ENCODE data around the gene PARD3. TPM values are rescaled to one million over a fixed set of nuclear protein-coding genes. Genes with fewer than 3 reads are reported as not detected.

PARD3 gene
- polyA plus RNA-seq, 5 donors = 38.0 to 53.5 (median 46.6) TPM

- DNase-seq = no peak
These were observed 707.2 kb downstream of the PARD3 start for GRCh38 chr10:34107626-34108516.

GRCh38 chr10:34106356-34106885, 708.7 kb downstream of the PARD3 start:
- DNase-seq = no peak

- DNase-seq = peak; percentile 69 to 70
These were observed 710.1 kb downstream of the PARD3 start for GRCh38 chr10:34104829-34105572.

GRCh38 chr10:34102893-34103506, 712.1 kb downstream of the PARD3 start:
- DNase-seq = peak; percentile 75 to 85

GRCh38 chr10:34102237-34102673, 712.8 kb downstream of the PARD3 start:
- DNase-seq = peak; percentile 63 to 64

GRCh38 chr10:34101001-34101400, 714.1 kb downstream of the PARD3 start:
- DNase-seq = no peak

GRCh38 chr10:34098821-34099567, 716.1 kb downstream of the PARD3 start:
- DNase-seq = peak in 1 of 2 donors; percentile 58

GRCh38 chr10:34097682-34098081, 717.4 kb downstream of the PARD3 start:
- DNase-seq = no peak

GRCh38 chr10:34094961-34095360, 720.1 kb downstream of the PARD3 start:
- no peak for DNase-seq

GRCh38 chr10:34094146-34094696, 720.9 kb downstream of the PARD3 start:
- no peak for DNase-seq

- DNase-seq = no peak
These were observed 722.2 kb downstream of the PARD3 start for GRCh38 chr10:34092891-34093290.

- no peak for DNase-seq
These were observed 723.4 kb downstream of the PARD3 start for GRCh38 chr10:34091635-34092195.

GRCh38 chr10:34089253-34089652, 725.8 kb downstream of the PARD3 start:
- no peak for DNase-seq

- DNase-seq = no peak
These were observed 726.8 kb downstream of the PARD3 start for GRCh38 chr10:34088208-34088794.

- no peak for DNase-seq
These were observed 728.0 kb downstream of the PARD3 start for GRCh38 chr10:34087095-34087418.

GRCh38 chr10:34083567-34083966, 731.5 kb downstream of the PARD3 start:
- DNase-seq = no peak

- no peak for DNase-seq
These were observed 733.1 kb downstream of the PARD3 start for GRCh38 chr10:34081948-34082347.

GRCh38 chr10:34081347-34081743, 733.8 kb downstream of the PARD3 start:
- DNase-seq = no peak

- DNase-seq = peak; percentile 64 to 65
These were observed 734.4 kb downstream of the PARD3 start for GRCh38 chr10:34080485-34081346.
